Measurements from ENCODE around the gene CAMK4. TPM values are rescaled to one million over a fixed set of nuclear protein-coding genes. Genes with fewer than 3 reads are reported as not detected.

CAMK4 gene
- total and polyA plus RNA-seq, 9 of the 15 experiments (the other 6 are each of a cell fraction or from before 2014, with no cell fraction given), result 0.35 TPM; not detected in 8

- Histone ChIP-seq H3K4me3 (no peak overlapping the region), H3K4me2 (ENCODE audit: insufficient read depth, low read length) (no peak overlapping the region), H2AFZ (ENCODE audit: low read depth, low read length) (no peak overlapping the region), H3K9me3 (replicated peaks; ENCODE audit: control insufficient read depth, insufficient read depth, low read depth, low read length) (no peaks in the 10 kb centered on the region), H4K20me1 (replicated peaks; ENCODE audit: control insufficient read depth, insufficient read depth, low read length) (no peaks in the 10 kb centered on the region; the same call in 1 of the 2 replicates), H3K9me1 (ENCODE audit: control insufficient read depth, insufficient read depth, low read length) (no peaks in the 10 kb centered on the region), H3K36me3 (ENCODE audit: control insufficient read depth, insufficient read depth, low read length) (no peaks in the 10 kb centered on the region), H3K79me2 (ENCODE audit: control insufficient read depth, insufficient read depth, low read length) (no peaks in the 10 kb centered on the region), H3K4me1 (replicated peaks in 1 of 2; ENCODE audit: control insufficient read depth in 2 of 2, insufficient read depth in 2 of 2, low read length in 2 of 2) (no peaks in the 10 kb centered on the region), H3K27me3 (ENCODE audit: control insufficient read depth in 2 of 2, insufficient read depth in 2 of 2, low read length in 2 of 2) (peaks cover 0 to 5% of the 10 kb centered on the region in 2 experiments; a peak in 1 of 5 replicates), H3K27ac (ENCODE audit: extremely low read depth, low read depth, low read length) (no peak overlapping the region), H3K9ac (ENCODE audit: insufficient read depth in 1 of 2, low read depth in 2 of 2, low read length in 2 of 2) (no peak overlapping the region)
- DNase-seq (ENCODE audit: extremely low read depth in 1 of 4, low spot score in 3 of 4) (no peak), ATAC-seq (no peak), FAIRE-seq (no peak)
- CTCF ChIA-PET (ENCODE audit: low intra/inter-chr PET ratio), result no interaction called here
- BruUV-seq (replicated peaks), result no TSS peak
- 0% methylated on average over 3 of the region's 3 CpGs for WGBS (ENCODE audit: insufficient coverage, low coverage, missing lambda C conversion rate)
- intact Hi-C loops (cut with micrococcal nuclease), result no loop called here
- POLR2A ChIA-PET, result no interaction called here
- in situ Hi-C loops (cut with MboI), result no loop called here
- TF ChIP-seq MBD2 (IDR thresholded peaks at IDR 0.05; ENCODE audit: borderline replicate concordance, low read depth) (no peak), ZNF445 (CRISPR knock-in tag; IDR thresholded peaks at IDR 0.05; ENCODE audit: low read depth) (no peak), NFATC3 (IDR thresholded peaks at IDR 0.05) (no peak), NR2F6 (CRISPR knock-in tag; IDR thresholded peaks at IDR 0.05) (no peak), RCOR1 (IDR thresholded peaks at IDR 0.05; ENCODE audit: borderline replicate concordance in 1 of 2, low read depth in 2 of 2, low read length in 2 of 2) (no peak), C11orf30 (IDR thresholded peaks at IDR 0.05; ENCODE audit: low read depth) (no peak), ZNF318 (IDR thresholded peaks at IDR 0.05; ENCODE audit: borderline replicate concordance in 1 of 2, low read depth in 1 of 2) (no peak), TEAD2 (tag; IDR thresholded peaks at IDR 0.05) (no peak), HMG20B (CRISPR knock-in tag; IDR thresholded peaks at IDR 0.05) (no peak)
- TF ChIP-seq, protein P1, sequence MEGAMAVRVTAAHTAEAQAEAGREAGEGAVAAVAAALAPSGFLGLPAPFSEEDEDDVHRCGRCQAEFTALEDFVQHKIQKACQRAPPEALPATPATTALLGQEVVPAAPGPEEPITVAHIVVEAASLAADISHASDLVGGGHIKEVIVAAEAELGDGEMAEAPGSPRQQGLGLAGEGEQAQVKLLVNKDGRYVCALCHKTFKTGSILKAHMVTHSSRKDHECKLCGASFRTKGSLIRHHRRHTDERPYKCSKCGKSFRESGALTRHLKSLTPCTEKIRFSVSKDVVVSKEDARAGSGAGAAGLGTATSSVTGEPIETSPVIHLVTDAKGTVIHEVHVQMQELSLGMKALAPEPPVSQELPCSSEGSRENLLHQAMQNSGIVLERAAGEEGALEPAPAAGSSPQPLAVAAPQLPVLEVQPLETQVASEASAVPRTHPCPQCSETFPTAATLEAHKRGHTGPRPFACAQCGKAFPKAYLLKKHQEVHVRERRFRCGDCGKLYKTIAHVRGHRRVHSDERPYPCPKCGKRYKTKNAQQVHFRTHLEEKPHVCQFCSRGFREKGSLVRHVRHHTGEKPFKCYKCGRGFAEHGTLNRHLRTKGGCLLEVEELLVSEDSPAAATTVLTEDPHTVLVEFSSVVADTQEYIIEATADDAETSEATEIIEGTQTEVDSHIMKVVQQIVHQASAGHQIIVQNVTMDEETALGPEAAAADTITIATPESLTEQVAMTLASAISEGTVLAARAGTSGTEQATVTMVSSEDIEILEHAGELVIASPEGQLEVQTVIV (CRISPR knock-in tag; IDR thresholded peaks at IDR 0.05; ENCODE audit: borderline replicate concordance), result no peak
- TF ChIP-seq, protein P2, sequence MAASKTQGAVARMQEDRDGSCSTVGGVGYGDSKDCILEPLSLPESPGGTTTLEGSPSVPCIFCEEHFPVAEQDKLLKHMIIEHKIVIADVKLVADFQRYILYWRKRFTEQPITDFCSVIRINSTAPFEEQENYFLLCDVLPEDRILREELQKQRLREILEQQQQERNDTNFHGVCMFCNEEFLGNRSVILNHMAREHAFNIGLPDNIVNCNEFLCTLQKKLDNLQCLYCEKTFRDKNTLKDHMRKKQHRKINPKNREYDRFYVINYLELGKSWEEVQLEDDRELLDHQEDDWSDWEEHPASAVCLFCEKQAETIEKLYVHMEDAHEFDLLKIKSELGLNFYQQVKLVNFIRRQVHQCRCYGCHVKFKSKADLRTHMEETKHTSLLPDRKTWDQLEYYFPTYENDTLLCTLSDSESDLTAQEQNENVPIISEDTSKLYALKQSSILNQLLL (CRISPR knock-in tag; IDR thresholded peaks at IDR 0.05; ENCODE audit: borderline replicate concordance), result no peak
These were observed 17.5 kb downstream of the CAMK4 start for GRCh38 chr5:111241696-111242095.
